Measurements from ENCODE around the gene ANAPC13.

The ANAPC13 gene

GRCh38 chr3:134458406-134458945, 27.3 kb downstream of the ANAPC13 start:
- intact Hi-C loops (cut with DNase I), result no loop called here
- no peak for DNase-seq

- intact Hi-C loops (cut with DNase I), result no loop called here
- no peak for DNase-seq
These were observed 28.3 kb downstream of the ANAPC13 start for GRCh38 chr3:134457376-134458074.

- no peak for DNase-seq
- intact Hi-C loops (cut with DNase I), result loop anchor here (5.0 kb wide), 1 partner anchor 146 kb away; no protein-coding TSS in a partner anchor
These were observed 32.2 kb downstream of the ANAPC13 start for GRCh38 chr3:134453631-134454030.

- intact Hi-C loops (cut with DNase I), result loop anchor here (5.0 kb wide), 3 partner anchors 43 to 143 kb away; partner anchors contain the start of gene AMOTL2
- no peak for DNase-seq
These were observed 35.8 kb downstream of the ANAPC13 start for GRCh38 chr3:134449951-134450350.

- intact Hi-C loops (cut with DNase I), result loop anchor here (5.0 kb wide), 2 partner anchors 42 to 77 kb away; partner anchors contain the start of gene AMOTL2
- peak in 7 of 10 donors; percentile 44 to 94 (median 69) for DNase-seq
These were observed 36.5 kb downstream of the ANAPC13 start for GRCh38 chr3:134449277-134449676.

- no peak for DNase-seq
- intact Hi-C loops (cut with DNase I), result loop anchor here (5.0 kb wide), 2 partner anchors 41 to 76 kb away; partner anchors contain the start of gene AMOTL2
These were observed 37.1 kb downstream of the ANAPC13 start for GRCh38 chr3:134448664-134449063.

- DNase-seq, result no peak
- intact Hi-C loops (cut with DNase I), result loop anchor here (5.0 kb wide), 2 partner anchors 40 to 75 kb away; partner anchors contain the start of gene AMOTL2
These were observed 38.4 kb downstream of the ANAPC13 start for GRCh38 chr3:134447351-134447750.

- intact Hi-C loops (cut with DNase I), result loop anchor here (5.0 kb wide), 2 partner anchors 39 to 74 kb away; partner anchors contain the start of gene AMOTL2
- DNase-seq, result no peak
These were observed 39.0 kb downstream of the ANAPC13 start for GRCh38 chr3:134446800-134447199.

GRCh38 chr3:134445636-134446035, 40.1 kb downstream of the ANAPC13 start:
- DNase-seq, result no peak

GRCh38 chr3:134445095-134445494, 40.7 kb downstream of the ANAPC13 start:
- DNase-seq, result no peak

More at GRCh38 chr3:134445636-134446035, 40.1 kb downstream of the ANAPC13 start:
- intact Hi-C loops (cut with DNase I), result loop anchor here (5.0 kb wide), 2 partner anchors 38 to 73 kb away; partner anchors contain the start of gene AMOTL2

GRCh38 chr3:134441821-134442220, 44.0 kb downstream of the ANAPC13 start:
- intact Hi-C loops (cut with DNase I), result no loop called here
- DNase-seq, result no peak

More at GRCh38 chr3:134445095-134445494, 40.7 kb downstream of the ANAPC13 start:
- intact Hi-C loops (cut with DNase I), result loop anchor here (5.0 kb wide), 2 partner anchors 38 to 73 kb away; partner anchors contain the start of gene AMOTL2

GRCh38 chr3:134441321-134441720, 44.5 kb downstream of the ANAPC13 start:
- intact Hi-C loops (cut with DNase I), result no loop called here
- DNase-seq, result no peak

- intact Hi-C loops (cut with DNase I), result no loop called here
- no peak for DNase-seq
These were observed 48.5 kb downstream of the ANAPC13 start for GRCh38 chr3:134437211-134437752.

- intact Hi-C loops (cut with DNase I), result no loop called here
- no peak for DNase-seq
These were observed 53.5 kb downstream of the ANAPC13 start for GRCh38 chr3:134432236-134432635.

- no peak for DNase-seq
- intact Hi-C loops (cut with DNase I), result no loop called here
These were observed 54.8 kb downstream of the ANAPC13 start for GRCh38 chr3:134430950-134431445.

GRCh38 chr3:134430174-134430573, 55.6 kb downstream of the ANAPC13 start:
- no peak for DNase-seq
- intact Hi-C loops (cut with DNase I), result no loop called here

GRCh38 chr3:134428401-134428800, 57.4 kb downstream of the ANAPC13 start:
- DNase-seq, result no peak
- intact Hi-C loops (cut with DNase I), result no loop called here
